GM23248 (cell line): ENCODE data around the gene PCDHB10.

ENCODE experiments used
- EZH2 ChIP-seq: fragments of 200-600 bp; sonication (generic); IDR thresholded peaks from 2 replicates; pipeline ENCODE4 v1.6.1; 2018; ENCODE audit warnings: antibody characterized with exemption, mild to moderate bottlenecking; ENCODE audit not compliant: insufficient read depth, poor library complexity, severe bottlenecking
- EZH2phosphoT487 ChIP-seq: fragments of 200-600 bp; sonication (generic); IDR thresholded peaks from 2 replicates; pipeline ENCODE4 v1.6.1; 2018; ENCODE audit warnings: antibody characterized with exemption, moderate library complexity, mild to moderate bottlenecking, low read depth; ENCODE audit not compliant: insufficient read depth

GRCh38 chr5:141182248-141182647 is 9.9 kb upstream of the PCDHB10 start, which contains the start of gene PCDHB16:
- TF ChIP-seq EZH2 (no peak), EZH2phosphoT487 (no peak)
